DMS53 treated with DMSO at 0.1 percent for 48 hours (cell line): Measurements from ENCODE around the gene ENC1.

Source experiments
- DNase-seq: peaks from one replicate; lab custom pipeline; 2025; ENCODE audit not compliant: unreplicated experiment; lab: John Stamatoyannopoulos, UW

The ENC1 gene

DNA sequence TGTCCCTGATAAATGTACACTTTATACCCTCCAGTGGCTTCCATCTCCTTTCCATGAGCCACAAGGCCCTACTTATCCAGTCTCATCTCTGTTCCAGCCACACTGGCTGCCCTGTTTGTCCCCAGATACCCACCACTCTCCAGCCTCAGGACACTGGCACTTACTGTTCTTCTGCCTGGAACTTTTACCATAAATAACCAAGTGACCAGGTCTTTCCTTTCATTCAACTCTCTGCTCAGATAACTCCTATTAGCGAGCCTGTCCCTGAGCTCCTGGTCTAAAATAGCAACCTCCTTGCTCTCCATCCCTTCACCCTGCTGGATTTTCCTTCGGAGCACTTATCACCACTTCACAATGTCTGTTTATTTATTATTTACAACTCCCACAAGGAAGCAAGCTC lies 16.6 kb upstream of the ENC1 start:
- no peak for DNase-seq

DNA sequence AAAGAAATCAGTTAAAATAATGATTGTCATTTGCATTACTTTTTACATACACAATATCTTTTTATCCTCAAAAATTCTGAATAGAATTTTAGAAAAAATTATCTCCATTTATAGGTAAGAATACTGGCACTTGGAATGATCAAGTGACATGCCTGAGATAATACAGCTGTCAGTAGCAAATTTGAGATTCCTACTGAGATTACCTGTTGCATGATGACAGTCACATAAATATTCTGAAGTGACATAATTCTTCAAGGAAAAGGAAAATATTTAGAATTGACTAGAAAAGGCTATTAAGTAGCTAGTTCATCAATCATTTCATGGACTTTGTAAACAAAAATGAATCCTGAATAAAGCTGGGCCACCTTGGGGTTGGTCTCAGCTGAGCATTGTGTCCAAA lies 15.2 kb upstream of the ENC1 start:
- no peak for DNase-seq

DNA sequence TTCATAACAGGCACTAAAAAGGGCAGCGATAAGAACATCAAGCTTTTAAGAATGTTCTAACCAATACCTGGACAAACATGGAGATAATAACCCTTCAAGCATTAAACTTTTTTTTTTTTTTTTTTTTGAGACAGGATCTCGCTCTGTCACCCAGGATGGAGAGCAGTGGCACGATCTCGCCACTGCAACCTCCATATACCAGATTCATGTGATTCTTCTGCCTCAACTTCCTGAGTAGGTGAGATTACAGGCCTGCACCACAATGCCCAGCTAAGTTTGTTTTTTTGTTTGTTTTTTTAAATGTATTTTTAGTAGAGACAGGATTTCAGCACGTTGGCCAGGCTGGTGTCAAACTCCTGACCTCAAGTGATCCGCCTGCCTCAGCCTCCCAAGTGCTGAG lies 14.7 kb upstream of the ENC1 start:
- no peak for DNase-seq

DNA sequence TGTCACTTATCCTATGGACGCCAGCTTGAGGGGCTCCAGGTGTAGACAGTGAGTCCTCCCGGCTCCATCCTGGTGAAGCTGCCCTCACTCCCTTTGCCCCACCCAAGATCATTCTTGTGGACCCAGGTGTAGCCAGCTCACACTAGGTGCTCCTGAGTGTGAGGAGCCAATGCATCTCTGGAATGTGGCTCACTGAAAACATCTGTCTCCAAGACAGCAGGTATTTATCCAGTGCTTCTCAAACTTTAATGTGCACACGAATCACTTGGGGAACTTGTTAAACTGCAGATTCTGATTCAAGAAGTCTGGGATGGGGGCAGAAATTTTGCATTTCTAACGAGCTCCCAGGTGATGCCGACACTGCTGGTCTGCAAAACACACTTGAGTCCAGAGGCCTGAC lies 13.5 kb upstream of the ENC1 start:
- no peak for DNase-seq

DNA sequence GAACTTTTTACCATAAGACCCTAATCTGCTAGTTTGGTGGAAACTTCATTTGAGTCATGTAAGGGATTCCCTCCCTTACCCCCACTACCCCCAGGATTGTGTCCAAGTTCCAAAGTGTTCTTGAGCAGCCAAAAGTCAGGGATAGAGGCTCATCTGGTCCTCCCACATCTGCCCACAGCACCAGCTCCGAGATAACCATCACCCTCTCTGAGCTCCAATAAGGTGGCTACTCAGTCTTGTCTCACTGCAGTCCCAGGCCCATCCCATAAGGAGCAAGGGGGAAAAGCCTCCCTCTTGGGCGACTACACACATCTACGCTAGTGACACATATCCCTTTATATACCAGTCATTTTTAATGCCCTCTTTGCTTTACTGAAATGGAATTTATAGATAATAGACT lies 12.0 kb upstream of the ENC1 start:
- DNase-seq = no peak

DNA sequence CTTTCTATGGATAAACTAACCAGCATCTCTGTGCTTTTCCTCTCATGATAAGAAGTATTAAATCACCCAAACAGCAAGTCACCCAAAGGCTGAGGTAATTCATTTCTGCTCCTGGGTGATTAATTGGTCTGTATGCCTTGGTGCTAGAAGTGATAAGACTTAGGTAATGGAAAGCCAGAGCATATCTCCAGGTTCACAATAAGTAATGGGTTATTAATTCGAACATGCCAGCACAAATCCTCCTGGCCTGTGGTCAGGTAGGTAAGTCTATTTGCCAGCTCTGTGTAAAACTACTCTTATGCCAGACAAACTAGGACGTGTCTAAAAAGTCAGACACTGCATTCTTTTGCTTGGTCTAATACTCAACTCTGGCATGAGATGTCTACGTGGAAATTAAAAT lies 11.2 kb upstream of the ENC1 start:
- no peak for DNase-seq

DNA sequence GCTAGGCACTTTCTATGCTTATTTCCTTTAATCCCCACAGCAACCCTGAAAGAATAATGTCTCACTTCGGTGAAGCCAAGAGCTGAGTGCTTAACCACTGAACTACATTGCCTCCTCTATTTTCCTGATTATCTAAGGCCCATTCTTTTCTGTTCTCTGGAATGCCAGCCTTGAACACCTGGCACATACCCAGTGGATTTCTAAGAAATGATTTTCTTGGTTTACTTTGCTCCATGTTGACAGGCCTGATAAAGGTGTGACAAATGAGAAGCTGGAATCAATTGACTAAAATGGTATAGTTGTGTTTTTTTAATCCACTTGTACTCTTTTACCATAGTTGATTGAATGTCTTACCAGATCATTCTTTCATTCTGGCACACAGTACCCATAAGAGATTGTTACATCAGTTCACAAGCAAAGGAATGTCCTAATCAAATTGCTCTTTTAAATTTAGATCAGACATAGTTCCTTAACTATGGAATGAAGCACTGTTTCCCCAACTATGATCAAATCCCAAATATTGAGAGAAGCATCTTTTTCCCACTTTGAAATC lies 9.0 kb upstream of the ENC1 start:
- no peak for DNase-seq

DNA sequence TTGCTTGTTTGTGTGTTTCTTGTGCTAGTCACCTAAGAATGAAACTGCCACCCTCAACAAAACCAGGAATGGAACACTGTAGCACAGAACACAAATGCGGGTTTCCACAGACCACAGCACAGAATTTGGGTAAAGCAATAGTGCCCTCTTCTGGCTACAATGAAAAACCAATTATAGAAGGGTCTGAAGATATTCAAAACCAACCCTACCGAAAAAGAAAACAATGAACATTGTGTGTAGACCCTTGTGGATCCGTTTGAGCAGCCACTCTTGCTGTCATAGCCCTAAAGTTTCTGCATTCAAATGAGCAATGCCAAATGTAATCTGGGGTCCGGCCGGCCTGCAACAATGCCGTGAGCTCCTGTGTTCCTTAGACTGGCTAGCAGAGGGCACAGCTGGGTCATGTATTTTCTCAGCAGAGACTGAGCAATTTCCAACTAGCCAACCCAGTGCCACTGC lies 8.3 kb upstream of the ENC1 start:
- DNase-seq = peak; percentile 63

DNA sequence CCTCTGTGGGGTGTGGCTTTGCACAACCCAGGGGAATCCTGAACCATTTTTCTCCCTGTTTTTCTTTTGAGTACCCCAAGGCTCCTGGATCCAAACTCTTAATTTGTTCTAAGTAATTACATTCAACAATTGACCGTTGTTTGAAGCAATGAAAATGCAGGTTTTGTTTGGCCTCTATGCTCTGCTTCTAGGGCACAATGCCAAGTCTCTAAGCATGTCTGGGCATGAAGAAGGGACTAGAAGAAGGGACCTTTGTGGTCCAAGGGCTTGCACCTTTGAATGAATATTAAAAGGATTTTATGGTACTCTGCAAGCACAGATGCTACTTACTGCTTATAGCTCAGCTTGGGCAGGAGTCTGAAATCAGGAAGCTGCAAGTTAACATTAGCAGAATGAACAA lies 6.6 kb upstream of the ENC1 start:
- DNase-seq = no peak

DNA sequence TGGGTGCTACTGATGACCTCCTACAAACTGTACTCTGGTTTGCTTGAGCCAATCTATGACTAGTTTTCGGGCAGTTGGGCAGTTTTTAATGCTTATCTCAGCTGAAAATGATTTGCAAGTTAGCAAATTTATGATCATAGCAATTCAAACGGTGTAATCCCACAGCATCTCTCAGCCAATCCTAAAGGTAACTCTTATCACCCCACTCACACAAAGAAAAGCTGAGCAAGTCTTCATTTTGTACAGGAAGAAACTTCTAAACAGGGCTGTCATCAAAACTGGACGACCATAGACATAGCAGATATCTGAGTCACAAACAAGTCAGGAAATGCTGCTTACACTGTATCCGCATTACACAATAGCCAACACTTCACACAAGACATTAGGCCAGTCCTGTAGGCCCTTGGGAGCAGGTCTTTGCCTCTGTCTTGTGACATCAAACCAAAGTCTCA lies 2.6 kb upstream of the ENC1 start:
- DNase-seq = peak; percentile 15

DNA sequence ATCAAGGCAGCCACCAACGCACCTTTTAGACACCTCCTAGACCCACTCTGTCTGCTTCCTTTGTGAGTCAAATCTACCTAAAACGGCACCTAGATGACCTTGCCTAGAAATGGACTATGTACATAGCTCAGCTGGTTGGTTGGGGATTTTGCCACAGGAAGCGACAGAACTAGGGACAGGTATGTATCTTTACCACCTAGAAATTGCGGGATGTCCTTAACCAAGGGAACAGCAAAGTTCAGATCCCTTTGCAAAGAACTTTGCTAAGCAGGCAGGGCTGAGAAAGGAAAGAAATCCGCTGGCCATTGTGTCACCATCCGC lies 2.0 kb upstream of the ENC1 start:
- DNase-seq = no peak

DNA sequence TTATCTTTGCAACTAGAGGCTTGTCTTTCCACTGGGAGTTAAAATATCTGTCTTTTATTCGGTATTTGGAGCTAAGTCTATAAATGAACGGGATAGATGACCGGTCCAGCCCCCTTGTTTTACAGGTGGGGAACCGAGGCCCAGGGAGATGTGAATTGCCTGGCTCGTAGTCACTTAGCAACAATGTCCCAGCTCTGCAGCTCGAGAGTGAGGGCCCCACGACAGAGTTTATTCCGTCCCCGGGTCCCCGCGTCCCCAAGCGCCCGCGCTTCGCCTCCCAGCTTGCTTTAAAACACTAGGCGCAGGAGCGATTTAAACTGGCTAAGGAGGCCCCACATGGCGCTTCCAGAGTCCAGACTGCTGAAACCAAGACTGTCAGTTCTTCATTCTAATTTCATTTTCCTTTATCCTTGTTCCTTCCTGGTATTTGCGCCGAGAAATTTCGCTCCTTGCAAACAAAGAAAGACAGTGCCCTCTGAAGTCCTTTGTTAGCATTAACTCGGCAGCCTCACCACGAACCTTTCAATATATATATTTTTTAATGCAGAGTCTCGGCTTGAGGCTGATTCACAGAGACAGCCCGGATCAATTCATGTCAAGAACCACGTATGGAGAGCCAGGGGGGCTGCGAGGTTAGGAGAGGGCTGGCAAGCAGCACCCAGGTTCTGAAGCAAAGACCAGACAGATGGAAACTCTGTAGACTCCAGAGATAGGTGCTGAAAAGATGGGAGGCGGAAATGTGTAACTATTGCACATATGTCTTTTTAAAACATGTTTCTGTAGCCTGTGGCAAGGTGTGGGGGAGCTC lies 1.4 kb upstream of the ENC1 start:
- DNase-seq = peak; percentile 80

DNA sequence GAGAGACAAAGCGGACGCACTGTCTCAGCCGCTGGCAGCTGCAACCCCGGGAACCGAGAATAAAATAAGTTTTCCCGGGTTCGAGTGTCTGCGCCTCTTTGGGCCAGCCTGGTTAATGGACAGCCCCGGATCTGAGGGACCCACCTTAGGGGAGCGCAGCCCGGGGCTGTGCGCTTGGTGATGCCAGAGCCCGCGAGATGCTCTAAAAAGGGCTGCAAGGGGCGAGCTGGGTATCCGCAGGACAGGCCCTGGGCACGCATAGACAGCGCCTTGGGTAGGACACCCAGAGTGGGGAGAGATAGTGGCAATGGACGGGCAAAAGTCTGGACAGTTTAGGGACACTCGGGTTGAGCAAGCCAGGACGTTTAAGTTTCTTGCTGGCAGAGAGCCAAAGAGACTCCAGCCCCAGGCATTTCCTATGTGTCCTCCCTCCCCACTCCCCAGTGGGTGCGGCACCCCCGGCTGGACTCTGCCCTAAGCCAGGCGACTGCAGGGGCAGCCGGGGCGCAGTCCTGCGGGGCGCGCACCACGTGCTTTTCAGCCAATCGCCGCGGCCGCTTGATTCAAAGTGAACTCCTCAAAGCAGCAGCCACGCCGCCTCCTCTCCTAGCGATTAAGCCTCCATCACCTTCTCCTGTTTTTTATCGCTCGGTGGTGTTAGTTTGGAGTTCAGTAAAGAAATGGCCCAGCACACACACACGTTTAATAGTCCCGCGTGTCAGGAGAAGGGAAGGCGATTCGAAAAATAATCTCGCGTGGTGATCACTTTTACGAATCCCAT lies 616 bp upstream of the ENC1 start:
- peak; percentile 82 for DNase-seq

DNA sequence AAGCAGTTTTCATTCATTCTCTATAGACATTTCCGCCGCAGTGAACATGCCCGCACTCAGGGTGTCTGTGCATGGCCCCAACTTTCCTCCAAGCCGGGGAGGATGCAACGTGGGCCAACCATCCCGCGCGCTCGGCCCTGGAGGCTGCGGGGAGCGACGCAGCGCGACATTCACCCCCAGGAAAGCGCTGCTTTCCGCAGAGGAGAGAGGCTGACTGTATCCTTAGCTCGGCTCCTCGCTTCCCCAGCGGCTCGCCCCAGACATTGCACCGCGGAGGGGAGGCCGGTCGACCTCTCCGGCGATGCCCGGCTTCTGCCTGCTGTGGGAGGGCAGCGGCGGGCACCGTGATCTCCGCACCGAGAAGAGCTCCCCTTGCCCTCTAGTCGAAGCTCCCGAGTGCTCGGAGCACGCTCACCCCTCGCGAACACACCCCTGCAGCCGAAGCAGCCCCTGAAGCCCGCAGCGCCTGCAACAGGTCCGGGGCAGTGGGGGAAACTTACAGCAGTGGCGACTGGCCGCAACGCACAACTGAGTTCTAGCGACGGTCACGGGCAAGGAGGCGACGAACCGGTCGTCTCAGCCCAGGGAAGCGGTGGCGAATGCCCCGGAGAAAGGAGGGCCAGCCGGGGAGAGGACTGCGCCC lies 600 bp downstream of the ENC1 start:
- peak; percentile 39 for DNase-seq

DNA sequence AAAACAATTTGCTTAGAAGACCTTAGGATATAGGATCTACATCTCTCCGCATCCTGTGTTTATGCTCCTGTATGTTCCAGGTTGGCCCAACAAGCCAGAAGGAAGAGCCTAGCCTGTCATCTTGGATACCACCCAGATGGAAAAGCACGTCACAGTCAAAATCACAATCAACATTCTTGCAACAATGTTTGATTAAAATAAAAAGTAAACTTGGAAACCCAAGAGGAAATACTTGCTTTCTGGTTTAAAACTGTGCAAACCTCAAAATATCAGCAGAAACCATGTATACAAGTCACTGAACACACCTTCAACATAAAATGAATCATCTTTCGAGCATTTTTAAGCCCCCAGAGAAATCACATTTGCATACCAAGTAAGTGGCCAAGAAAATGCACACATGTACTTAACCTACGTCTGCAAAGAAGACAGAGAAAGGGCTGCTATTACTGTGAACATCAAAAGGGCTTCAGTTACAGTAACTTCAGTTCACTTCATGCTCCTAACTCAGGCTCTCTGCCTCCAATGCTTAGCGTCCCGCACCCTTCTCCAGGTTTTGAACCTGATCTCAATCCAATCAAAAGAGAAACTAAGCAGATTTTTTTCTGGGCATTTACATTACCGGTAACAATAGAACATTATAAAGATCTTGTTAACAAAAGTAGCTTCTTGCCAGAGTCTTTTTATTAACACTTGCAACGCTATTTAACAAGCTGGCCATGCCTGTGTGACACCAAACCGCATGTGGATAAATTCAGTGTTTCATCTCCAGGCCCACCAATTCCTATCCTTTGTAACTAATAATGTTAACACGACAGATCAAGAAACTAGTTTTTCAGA lies 1.3 kb downstream of the ENC1 start:
- DNase-seq = peak; percentile 17

DNA sequence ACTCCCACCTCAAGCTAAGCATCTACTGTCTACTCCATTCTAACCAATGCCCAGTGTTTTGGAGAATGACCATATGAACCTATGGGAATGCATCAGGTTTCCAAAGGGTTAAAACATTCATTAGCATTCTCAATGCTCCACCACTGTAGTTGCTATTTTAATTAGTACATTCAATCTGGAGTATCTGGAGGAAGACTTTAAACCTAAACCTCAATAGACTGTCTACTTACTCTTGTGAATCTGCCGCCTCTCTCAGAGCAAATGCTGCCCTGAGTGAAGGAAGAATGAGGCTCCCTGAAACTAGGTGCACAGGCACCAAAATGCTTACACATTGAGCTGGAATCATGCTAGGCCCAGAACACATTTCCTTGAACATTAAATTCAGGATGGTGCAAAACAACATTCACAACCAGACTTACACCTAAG lies 2.0 kb downstream of the ENC1 start:
- no peak for DNase-seq

DNA sequence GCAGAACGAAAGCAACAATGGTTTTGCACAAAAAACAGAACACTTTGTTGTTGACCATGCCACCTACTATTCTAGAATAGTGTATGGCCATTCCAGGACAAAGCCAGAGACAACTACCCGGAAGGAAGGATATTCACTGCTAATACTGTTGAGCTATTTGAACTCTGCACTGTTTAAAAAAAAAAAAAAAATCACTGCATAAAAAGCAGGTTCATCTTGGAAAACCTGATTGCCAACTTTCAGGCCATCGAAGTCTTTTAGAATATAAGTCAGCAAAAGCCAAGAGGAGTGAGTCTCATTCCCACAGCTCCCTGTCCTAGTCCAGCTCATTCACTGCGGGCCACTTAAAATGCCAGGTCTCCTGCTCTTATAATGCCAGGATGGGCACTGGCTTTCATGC lies 4.0 kb downstream of the ENC1 start:
- peak; percentile 22 for DNase-seq

DNA sequence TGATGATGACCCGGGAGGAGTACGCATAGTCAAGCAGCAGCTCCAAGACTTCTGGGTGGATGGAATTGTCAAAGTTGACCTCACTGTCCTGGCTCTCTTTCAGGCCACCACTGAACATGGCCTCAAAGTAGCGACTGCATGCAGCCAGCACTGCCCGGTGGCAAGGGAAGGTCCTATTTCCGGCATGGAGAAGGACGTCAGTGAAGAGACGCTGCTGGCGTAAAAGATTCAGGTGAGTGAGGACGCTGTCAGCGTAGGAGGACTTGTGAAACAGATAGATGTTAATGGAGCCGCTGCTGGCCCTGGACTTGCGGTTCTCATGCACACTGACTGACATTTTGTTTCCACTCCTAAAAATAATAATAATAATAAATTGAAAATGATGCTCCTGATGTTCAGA lies 4.4 kb downstream of the ENC1 start:
- DNase-seq = no peak

DNA sequence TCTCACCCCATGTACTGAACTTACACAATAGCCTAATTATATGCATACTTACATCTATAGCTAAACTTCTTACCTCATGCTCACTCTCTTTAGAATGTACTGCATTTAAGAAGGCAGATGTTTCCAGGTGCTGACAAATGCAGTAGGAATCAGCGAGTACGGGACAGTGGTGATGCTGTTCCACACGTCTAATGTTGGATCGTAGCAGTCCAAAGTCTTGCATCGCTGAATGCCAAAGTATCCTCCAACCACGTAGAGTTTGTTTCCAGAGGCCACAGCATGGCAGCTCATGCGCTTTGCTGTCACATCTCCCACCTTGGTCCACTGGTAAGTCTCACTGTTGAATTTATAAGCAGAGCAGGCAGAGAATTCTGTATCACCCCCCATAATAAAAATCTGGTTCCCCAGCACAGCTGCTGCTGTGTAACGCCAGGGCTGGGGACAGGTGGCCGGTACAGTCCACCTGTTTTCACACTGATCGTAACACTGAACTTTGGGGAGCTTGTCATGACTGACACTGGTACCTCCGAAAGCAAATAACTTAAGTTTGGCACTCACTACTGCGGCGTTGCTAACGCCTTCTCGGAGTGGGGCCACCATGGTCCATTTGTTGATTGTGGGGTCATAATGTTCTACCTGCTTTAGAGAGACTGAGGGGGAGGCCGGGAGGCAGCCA lies 5.8 kb downstream of the ENC1 start:
- DNase-seq = no peak

DNA sequence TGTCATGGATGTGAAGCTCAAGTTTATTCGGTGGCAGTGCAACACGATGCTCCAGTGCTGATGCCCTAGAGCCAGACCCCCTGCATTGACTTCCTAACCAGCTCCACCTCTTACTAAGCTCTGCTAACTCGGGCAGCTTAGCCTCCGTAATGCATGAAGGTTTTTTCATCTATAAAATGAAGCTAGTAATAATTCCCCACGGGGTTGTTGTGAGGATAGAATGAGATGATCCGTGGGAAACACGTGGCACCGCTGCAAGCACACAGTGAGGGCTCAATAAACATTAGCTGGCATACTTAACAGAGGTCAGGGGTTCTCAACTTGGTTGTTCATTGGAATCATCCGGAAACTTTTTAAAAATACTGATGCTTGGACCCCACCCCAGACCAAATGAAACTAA lies 6.8 kb downstream of the ENC1 start:
- DNase-seq = no peak
